HG03045 (cell line): ENCODE data around the gene JPH3.
"Not testable (repeated sequence)": the region's sequence is repeated elsewhere in the genome, so short reads cannot be mapped to it uniquely, and the experiment has no call there.

Experiments
- ATAC-seq: cut with Tn5 transposase; IDR thresholded peaks from one replicate; pipeline ENCODE4 v1.9.1; 2021; ENCODE audit warnings: mild to moderate bottlenecking, moderate library complexity; ENCODE audit not compliant: unreplicated experiment

JPH3 gene

GRCh38 chr16:87572959-87573358 lies 29.3 kb upstream of the JPH3 start:
- ATAC-seq: no peak

- no peak for ATAC-seq
These were observed 27.1 kb upstream of the JPH3 start for GRCh38 chr16:87575027-87575804.

- no peak for ATAC-seq
These were observed 26.1 kb upstream of the JPH3 start for GRCh38 chr16:87576171-87576570.

- not testable (repeated sequence) for ATAC-seq
These were observed 24.0 kb upstream of the JPH3 start for GRCh38 chr16:87578142-87578930.

DNA sequence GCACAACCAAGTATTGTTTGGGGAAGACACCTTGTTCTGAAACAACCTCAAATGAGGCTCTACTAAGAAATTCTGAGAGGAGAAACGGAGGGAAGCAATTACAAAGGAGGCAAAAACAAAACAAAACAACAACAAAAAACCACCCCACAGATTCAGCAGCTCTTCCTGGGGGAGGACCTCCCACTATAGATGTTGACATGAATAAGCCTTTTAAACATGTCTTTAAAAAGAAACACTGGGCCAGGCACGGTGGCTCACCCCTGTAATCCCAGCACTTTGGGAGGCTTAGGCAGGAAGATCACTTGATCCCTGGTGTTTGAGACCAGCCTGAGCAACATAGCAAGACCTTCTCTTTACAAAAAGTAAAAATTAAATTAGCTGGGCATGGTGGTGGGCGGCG lies 22.6 kb upstream of the JPH3 start:
- ATAC-seq: no peak

DNA sequence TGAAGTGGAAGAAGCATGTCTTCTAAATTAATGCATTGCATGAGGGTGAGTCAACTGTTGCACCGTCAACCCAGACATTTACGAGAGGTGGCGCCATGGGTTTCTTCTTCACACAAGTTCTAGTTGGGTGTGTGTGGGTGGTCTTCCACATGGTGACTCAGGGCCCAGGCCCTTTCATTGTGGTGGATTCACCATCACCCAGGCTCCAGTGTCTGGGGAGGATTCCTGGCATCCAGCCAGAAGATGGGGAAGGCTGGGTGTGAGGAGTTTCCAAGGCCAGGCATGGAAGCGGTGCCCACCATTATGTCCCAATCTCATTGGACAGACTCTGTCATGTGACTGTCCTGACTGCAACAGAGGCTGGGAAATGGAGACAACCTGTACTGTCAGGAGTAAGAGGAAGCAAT lies 21.4 kb upstream of the JPH3 start:
- ATAC-seq: no peak

DNA sequence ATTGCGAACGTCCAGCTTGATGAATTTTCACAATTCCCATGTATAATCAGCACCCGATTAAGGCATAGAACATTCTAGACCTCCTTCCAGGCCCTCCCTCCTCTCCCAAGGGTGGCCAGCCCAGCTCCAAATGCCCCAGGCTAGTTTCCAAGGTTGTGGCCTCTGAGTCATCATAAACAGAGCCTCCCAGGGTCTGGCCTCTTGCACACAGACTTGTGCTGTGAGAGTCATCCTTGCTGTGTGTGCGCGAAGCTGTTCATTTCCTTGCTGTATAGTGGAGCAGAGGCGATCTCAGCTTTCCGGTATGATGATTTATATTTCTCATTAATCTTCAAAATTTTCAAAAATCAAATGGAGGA lies 20.5 kb upstream of the JPH3 start:
- no peak for ATAC-seq

DNA sequence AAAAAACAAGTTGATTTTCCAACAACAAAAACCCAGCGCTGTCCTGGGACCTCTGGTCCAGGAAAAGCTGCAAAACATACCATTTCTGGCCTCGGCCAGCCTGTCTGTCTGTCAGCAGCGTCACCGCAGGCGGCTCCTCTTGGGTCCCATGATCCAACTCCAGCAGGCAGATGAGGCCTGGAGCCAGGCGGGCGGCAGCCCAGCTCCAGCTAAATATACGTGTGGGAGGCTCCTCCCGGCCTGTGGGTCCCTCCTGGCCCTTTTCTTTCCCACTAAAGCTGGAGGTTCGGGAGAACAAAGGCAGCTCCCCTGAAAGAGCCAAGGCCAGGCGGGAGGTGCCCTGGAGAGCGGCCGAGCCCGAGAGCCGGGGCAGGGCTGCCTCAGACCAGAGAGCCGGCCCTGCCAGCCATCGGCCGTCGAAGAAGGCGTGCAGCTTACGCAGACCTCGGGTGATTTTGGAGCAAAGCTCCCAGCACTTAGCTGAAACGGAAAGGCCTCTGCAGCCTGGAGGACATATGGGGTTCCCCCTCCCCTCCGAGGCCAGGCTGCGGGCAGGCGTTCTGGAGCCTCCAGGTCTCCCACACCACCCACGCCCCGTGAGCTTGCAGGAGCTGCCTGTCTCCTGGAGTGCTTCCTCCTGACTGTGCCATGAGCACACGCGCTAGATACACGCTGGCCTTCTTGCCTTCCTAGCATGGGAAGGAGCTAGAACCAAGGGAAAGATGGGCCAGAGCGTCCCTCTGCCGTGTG lies 19.9 kb upstream of the JPH3 start:
- no peak for ATAC-seq

- no peak for ATAC-seq
These were observed 19.4 kb upstream of the JPH3 start for GRCh38 chr16:87582966-87583325.

- ATAC-seq: no peak
These were observed 18.7 kb upstream of the JPH3 start for GRCh38 chr16:87583453-87584131.

DNA sequence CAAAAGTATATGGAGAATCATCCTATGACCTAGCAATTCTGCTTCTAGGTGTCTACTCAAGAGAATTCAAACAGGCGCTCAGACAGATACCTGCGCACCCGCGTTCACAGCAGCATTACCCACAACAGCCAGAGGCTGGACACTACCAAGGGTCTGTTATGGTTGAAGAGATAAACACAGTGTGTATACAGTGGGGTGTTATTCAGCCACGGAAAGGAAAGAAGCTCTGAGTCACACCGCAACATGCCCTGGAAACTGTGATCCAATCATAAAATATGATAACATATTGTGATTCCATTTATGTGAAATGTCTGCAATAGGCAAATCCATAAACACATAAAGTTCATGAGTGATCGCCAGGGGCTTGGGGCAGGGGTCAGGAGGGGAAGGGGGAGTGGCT lies 18.0 kb upstream of the JPH3 start:
- no peak for ATAC-seq

GRCh38 chr16:87584975-87585374 lies 17.3 kb upstream of the JPH3 start:
- ATAC-seq: no peak

DNA sequence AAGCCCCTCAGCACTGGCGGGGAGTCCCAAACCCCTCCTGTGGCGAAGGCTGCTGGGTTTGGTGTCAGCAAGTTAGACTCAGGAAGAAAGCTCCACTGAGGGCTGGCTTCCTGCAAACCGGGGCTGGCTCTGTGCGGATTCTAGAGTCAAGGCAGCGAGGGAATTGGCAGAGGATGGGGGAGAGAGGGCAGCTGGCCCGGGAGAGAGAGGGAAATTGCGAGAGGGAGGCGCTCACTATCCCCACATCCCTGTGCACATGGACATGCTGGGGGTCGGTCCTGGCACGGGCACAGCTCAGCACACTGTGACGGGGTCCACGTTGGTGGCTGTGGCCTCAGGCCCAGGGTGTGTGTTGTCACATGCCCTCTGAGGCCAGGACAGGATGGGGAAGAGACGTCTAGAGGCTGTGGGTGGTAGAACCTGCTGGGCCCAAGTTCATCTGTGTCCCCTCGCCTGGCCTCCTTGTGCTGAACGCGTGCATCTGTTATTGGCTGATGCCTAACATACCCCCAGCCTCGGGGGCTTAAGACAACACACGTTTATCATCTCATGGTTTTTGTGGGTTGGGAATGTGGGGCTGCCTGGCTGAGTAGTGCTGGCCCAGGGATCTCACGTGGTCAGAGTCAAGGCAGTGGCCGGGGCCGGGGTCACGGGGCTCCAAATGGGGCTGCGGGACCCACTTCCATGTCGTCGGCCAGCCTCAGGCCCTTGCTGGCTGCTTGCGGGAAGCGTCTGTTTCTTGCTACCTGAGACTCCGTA lies 16.7 kb upstream of the JPH3 start:
- no peak for ATAC-seq

DNA sequence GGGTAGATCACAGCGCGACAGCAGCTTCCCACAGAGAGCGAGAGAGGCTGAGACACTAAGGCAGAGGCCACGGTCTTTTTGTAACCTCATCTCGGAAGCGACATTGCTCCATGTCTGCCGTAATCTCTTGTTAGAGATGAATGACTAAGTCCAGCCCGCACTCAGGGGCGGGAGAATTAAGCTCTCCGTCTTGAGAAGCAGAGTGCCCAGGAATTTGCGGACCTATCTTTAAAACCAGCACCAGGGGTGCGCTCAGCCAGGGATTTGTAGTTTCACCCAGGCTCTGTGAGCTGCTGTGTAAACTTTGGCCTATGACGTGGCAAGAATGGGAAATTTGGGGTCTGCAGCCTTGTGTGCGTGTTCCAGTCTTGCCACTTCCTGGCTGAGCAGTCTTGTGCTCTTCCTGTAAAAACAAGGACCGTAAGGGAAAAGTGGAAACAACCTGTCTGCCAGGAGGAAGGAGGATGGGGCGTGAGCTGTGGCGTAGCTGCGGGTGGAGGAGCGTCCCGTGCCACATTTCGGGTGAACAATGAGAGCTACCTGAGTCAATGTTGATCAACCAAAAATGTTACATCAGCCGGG lies 16.0 kb upstream of the JPH3 start:
- no peak for ATAC-seq

GRCh38 chr16:87587636-87588035 lies 14.7 kb upstream of the JPH3 start:
- ATAC-seq: no peak

- no peak for ATAC-seq
These were observed 10.1 kb upstream of the JPH3 start for GRCh38 chr16:87592018-87592712.

- ATAC-seq: no peak
These were observed 8.5 kb upstream of the JPH3 start for GRCh38 chr16:87593710-87594258.

- no peak for ATAC-seq
These were observed 6.6 kb upstream of the JPH3 start for GRCh38 chr16:87595712-87596111.

- ATAC-seq: no peak
These were observed 4.9 kb upstream of the JPH3 start for GRCh38 chr16:87597324-87597830.
